K562 (cell line): Measurements from ENCODE around the gene MCM9.

Source experiments
- EHMT2 ChIP-seq: fragments of 450-650 bp; IDR thresholded peaks from 2 replicates; pipeline ENCODE4 v1.6.1; 2018; ENCODE audit warnings: antibody characterized with exemption
- EP300 ChIP-seq: IDR thresholded peaks from 2 replicates; pipeline ENCODE4 v1.6.1; 2012; ENCODE audit warnings: low read length, improper control_type of control experiment

- TF ChIP-seq EP300 (no peak), EHMT2 (no peak)
Observed at GRCh38 chr6:118843685-118844390, 91.1 kb downstream of the MCM9 start.
